GM12872 (cell line): ENCODE data around the gene ATG12.

Experiments
- CTCF ChIP-seq: IDR thresholded peaks from 3 replicates; pipeline ENCODE4 v1.5.1; 2011; ENCODE audit warnings: low read depth, mild to moderate bottlenecking, low read length, moderate library complexity; ENCODE audit not compliant: insufficient read depth

The ATG12 gene

GRCh38 chr5:115798252-115798651 lies 43.1 kb downstream of the ATG12 start:
- TF ChIP-seq CTCF, result no peak

- TF ChIP-seq CTCF, result no peak
Measured at GRCh38 chr5:115796656-115797055, 44.7 kb downstream of the ATG12 start.

GRCh38 chr5:115795700-115796099 lies 45.7 kb downstream of the ATG12 start:
- no peak for TF ChIP-seq CTCF

GRCh38 chr5:115788440-115788839 lies 52.9 kb downstream of the ATG12 start:
- no peak for TF ChIP-seq CTCF

GRCh38 chr5:115787426-115787825 lies 53.9 kb downstream of the ATG12 start:
- no peak for TF ChIP-seq CTCF

GRCh38 chr5:115785381-115786065 lies 55.8 kb downstream of the ATG12 start:
- TF ChIP-seq CTCF, result no peak

GRCh38 chr5:115778417-115778816 lies 62.9 kb downstream of the ATG12 start:
- TF ChIP-seq CTCF, result no peak
